Esophagus muscularis mucosa (tissue), 4 donors: Measurements from ENCODE around the gene CGB8. TPM values are rescaled to one million over a fixed set of nuclear protein-coding genes. Genes with fewer than 3 reads are reported as not detected.

ENCODE experiments used
- DNase-seq: peaks from one replicate; pipeline ENCODE4 v3.0.0-alpha.2; 2017; ENCODE audit errors: extremely low spot score
- H3K27ac ChIP-seq, 4 donors: fragments of 200-600 bp; sonication (generic); replicated peaks in 1 of 4; 1 replicate in 3 of 4; 2 replicates in 1 of 4; pipeline ENCODE4 v1.5.1; 2016 to 2019; ENCODE audit warnings: mild to moderate bottlenecking in 1 of 4
- H3K27me3 ChIP-seq, 4 donors: fragments of 200-600 bp; sonication (generic); one replicate each; pipeline versions ENCODE4 v1.5.1 to v1.6.0; 2016 to 2019
- H3K36me3 ChIP-seq, 4 donors: fragments of 200-600 bp; sonication (generic); one replicate each; pipeline ENCODE4 v1.5.1; 2016 to 2019
- H3K4me1 ChIP-seq, 4 donors: fragments of 200-600 bp; sonication (generic); one replicate each; pipeline ENCODE4 v1.5.1; 2016 to 2019
- H3K4me3 ChIP-seq, 4 donors: fragments of 200-600 bp; sonication (generic); 1 replicate in 2 of 4; 2 replicates in 2 of 4; pipeline ENCODE4 v1.5.1; 2016 to 2019; ENCODE audit warnings: mild to moderate bottlenecking in 4 of 4, moderate library complexity in 1 of 4
- H3K9me3 ChIP-seq, 4 donors: fragments of 200-600 bp; sonication (generic); 1 replicate in 3 of 4; 2 replicates in 1 of 4; pipeline ENCODE4 v1.5.1; 2016 to 2019
- EP300 ChIP-seq: sonication (generic); formaldehyde crosslinking; IDR thresholded peaks from one replicate; pipeline ENCODE4 v1.6.1; 2017; ENCODE audit warnings: antibody characterized with exemption
- POLR2A ChIP-seq: fragments of 450-650 bp; IDR thresholded peaks from one replicate; pipeline ENCODE4 v1.6.1; 2017; ENCODE audit warnings: antibody characterized with exemption, moderate library complexity, mild to moderate bottlenecking, low read depth
- POLR2AphosphoS5 ChIP-seq, 2 donors: sonication (generic); formaldehyde crosslinking; IDR thresholded peaks; one replicate each; pipeline ENCODE4 v1.6.1; 2017; ENCODE audit warnings: antibody characterized with exemption in 2 of 2
- WGBS: methylation state at CpG from one replicate; pipeline ENCODE4 v1.1.5; 2018; 5-methylcytosine and 5-hydroxymethylcytosine counted together
- intact Hi-C: fragments of 100-400 bp; cut with DNase I; formaldehyde crosslinking; loops from one replicate; pipeline ENCODE4 v1.15.1; 2023
- total RNA-seq, 4 donors: library from RNA; depleted of rRNA; stranded (reverse); fragments of >200 nt; gene quantifications; one replicate each; pipeline versions ENCODE4 v1.1.0 to v1.2.1, GENCODE V29; 2016
- TF ChIP-seq, protein P1 (sequence below), 3 experiments: fragments of 200-600 bp in 2 of 3; fragments of 450-650 bp in 1 of 3; sonication (generic) in 2 of 3; IDR thresholded peaks; one replicate each; pipeline ENCODE4 v1.5.1; 2017 to 2019; ENCODE audit warnings: antibody characterized with exemption in 3 of 3, mild to moderate bottlenecking in 2 of 3, moderate library complexity in 1 of 3

Gene CGB8
- total RNA-seq, 4 donors from 2014 or later = not detected

DNA sequence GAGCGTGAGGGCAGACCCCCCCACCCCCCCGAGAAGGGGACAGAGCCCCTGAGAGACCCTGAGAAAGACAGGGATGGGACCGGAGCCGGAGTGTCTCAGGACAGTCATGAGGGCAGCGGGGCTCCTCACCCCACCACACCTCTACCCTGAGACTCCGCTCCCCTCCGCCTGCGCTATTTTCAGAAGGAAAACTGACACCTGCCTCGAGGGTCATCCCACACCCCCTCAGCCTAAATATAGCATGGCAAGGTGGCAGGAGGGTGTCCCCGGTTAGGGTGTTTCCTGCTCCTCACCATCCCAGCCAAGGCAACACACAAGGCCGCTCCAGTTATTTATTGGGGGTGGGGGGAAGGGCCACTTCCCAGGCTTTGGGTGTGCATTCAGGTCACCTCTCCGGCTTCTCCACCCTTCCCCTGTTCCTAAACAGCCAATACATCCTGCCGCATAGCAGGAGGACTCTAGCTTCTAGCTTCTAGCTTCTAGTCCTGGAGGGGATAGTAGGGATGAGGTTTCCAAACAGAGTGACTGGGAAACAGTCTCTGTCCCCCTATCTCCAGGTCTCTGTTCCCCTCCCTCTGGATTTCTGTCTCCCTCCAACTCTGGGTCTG is 17.1 kb upstream of the CGB8 start:
- H3K27me3 ChIP-seq = peaks cover 0 to 100% (median 38%) of the 10 kb centered on the region in 4 donors
- WGBS = 61% methylated on average over 13 of the region's 13 CpGs

DNA sequence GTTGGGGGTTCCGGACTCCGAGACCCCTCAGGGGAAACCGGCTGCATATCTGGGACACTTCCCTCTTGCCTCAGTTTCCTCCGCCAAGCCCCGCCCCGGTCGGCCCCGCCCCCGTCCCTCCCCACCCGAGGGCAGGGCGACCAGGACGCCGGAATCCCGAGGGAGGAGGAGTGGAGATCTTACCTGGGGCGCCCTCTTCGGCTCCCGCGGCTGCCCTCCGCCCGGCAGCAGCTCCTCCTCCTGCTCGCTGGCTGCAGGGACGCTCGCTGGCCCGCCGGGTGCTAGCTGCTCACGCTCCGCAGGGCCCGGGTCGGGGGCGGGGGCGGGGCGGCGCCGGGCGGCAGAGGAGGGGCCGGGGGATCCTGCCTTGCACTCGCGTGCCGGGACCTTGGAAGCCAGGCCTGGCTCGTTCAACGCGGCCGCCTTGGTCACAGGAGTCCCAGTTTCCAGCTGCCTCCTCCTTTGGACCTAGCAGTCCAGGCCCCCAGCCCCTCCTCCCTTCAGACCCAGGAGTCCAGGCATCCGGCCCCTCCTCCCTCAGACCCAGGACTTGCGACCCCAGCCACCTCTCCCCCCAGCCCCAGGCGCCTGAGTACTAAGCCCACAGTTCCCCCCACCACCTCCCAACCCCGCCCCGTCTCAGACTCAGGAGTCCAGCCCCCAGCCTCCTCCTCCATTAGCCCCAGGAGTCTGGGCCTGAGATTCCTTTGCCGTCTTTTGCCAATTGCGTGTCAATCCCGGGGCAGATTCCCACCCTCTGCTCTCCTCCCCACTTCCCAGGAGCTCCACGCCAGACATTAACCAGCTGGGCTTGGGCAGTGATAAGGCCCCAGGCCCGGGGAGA is 16.1 kb upstream of the CGB8 start, which contains the start of gene NTF4:
Gene NTF4, minus strand, starts transcription at position 51 of the 844 bp plus-strand sequence. CDS start 2,821 bp downstream, outside the sequence.
- Histone ChIP-seq H3K36me3 (no peaks in the 10 kb centered on the region), H3K4me1 (peaks cover 8 to 14% (median 11%) of the 10 kb centered on the region in 4 donors), H3K27ac (no peak within 1 kb of the TSS), H3K27me3 (peaks cover 0 to 99% (median 29%) of the 10 kb centered on the region in 4 donors), H3K4me3 (peak within 1 kb of the TSS; percentile 24 to 41 (median 28)), H3K9me3 (no peaks in the 10 kb centered on the region)
- 16% methylated on average over 11 of the region's 53 CpGs for WGBS
- DNase-seq = no peak
- intact Hi-C loops = no loop called here
- TF ChIP-seq EP300 (no peak), POLR2A (no peak), POLR2AphosphoS5 (IDR thresholded peaks at IDR 0.05) (no peak)
- TF ChIP-seq, protein P1, sequence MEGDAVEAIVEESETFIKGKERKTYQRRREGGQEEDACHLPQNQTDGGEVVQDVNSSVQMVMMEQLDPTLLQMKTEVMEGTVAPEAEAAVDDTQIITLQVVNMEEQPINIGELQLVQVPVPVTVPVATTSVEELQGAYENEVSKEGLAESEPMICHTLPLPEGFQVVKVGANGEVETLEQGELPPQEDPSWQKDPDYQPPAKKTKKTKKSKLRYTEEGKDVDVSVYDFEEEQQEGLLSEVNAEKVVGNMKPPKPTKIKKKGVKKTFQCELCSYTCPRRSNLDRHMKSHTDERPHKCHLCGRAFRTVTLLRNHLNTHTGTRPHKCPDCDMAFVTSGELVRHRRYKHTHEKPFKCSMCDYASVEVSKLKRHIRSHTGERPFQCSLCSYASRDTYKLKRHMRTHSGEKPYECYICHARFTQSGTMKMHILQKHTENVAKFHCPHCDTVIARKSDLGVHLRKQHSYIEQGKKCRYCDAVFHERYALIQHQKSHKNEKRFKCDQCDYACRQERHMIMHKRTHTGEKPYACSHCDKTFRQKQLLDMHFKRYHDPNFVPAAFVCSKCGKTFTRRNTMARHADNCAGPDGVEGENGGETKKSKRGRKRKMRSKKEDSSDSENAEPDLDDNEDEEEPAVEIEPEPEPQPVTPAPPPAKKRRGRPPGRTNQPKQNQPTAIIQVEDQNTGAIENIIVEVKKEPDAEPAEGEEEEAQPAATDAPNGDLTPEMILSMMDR (IDR thresholded peaks at IDR 0.05) = no peak

More for the DNA sequence above, 17.1 kb upstream of the CGB8 start:
- Histone ChIP-seq H3K4me3 (no peak overlapping the region), H3K9me3 (no peaks in the 10 kb centered on the region), H3K36me3 (no peaks in the 10 kb centered on the region), H3K4me1 (peaks cover 8 to 14% (median 11%) of the 10 kb centered on the region in 4 donors), H3K27ac (no peak overlapping the region)
- intact Hi-C loops = no loop called here
- no peak for DNase-seq
- TF ChIP-seq EP300 = no peak
- no peak for TF ChIP-seq POLR2AphosphoS5 (IDR thresholded peaks at IDR 0.05)
- no peak for TF ChIP-seq POLR2A
- TF ChIP-seq, protein P1 (IDR thresholded peaks at IDR 0.05) = no peak

DNA sequence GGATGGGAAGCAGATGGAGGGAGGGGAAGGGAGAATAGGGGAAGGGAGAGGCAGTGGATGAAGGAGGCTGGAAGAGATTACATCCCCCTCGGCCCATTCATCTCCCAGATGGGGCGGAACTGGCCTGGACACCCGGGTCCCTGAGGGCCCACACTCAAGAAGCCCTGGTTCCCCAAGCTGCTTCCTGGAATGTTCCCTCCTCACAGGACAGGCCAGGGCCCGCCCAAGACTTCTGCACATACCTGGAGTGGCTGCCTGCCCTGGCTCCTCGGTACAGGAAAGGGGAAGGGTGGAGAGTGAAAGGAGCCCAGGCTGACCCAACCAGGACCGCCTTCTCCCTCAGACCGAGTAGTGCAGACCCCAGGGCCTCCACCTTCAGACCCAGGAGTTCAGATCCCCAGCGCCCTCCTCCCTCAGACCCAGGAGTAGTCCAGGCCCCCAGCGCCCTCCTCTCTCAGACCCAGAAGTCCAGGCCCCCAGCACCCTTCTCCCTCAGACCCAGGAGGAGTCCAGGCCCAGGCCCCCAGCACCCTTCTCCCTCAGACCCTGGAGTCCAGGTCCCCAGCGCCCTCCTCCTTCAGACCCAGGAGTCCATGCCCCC is 15.2 kb upstream of the CGB8 start:
- no peak for DNase-seq
- no peak overlapping the region for H3K4me3 ChIP-seq
- H3K4me1 ChIP-seq = peaks cover 8 to 14% (median 11%) of the 10 kb centered on the region in 4 donors
- H3K27ac ChIP-seq = no peak overlapping the region
- TF ChIP-seq POLR2A (no peak), POLR2AphosphoS5 (IDR thresholded peaks at IDR 0.05) (no peak), EP300 (no peak)
- TF ChIP-seq, protein P1 (IDR thresholded peaks at IDR 0.05) = no peak
- no peaks in the 10 kb centered on the region for H3K9me3 ChIP-seq
- intact Hi-C loops = no loop called here
- H3K27me3 ChIP-seq = peaks cover 0 to 93% (median 27%) of the 10 kb centered on the region in 4 donors
- WGBS = 59% methylated on average over 9 of the region's 10 CpGs
- H3K36me3 ChIP-seq = no peaks in the 10 kb centered on the region

DNA sequence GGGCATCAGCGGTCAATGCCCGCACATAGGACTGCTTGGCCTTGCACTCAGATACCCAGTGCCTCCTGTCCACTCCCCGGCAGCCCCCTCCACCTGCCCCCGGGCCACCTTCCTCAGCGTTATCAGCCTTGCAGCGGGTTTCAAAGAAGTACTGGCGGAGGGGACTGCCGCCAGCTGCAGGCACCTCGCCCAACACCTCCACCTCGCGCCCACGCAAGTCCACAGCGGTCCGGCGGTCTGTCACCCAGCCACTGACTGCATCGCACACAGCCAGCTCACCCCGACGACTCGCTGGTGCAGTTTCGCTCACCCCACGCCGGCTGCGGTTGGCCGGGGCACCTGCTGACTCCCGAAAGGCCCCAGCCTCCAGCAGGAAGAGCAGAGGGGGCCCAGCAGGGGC is 12.5 kb upstream of the CGB8 start:
- 66% methylated on average over 24 of the region's 25 CpGs for WGBS
- DNase-seq = no peak
- Histone ChIP-seq H3K9me3 (no peaks in the 10 kb centered on the region), H3K4me3 (no peak overlapping the region), H3K36me3 (no peaks in the 10 kb centered on the region), H3K27me3 (peaks cover 0 to 88% (median 27%) of the 10 kb centered on the region in 4 donors), H3K4me1 (peaks cover 24 to 32% (median 29%) of the 10 kb centered on the region in 4 donors), H3K27ac (no peak overlapping the region)
- intact Hi-C loops = no loop called here
- TF ChIP-seq POLR2A (no peak), POLR2AphosphoS5 (IDR thresholded peaks at IDR 0.05) (no peak)
- TF ChIP-seq, protein P1 (IDR thresholded peaks at IDR 0.05) = no peak
